ENCODE results near the gene WBP2NL. TPM values are rescaled to one million over a fixed set of nuclear protein-coding genes. Genes with fewer than 3 reads are reported as not detected.

The WBP2NL gene
- total RNA-seq, 1 donor from 2014 or later, result 1.9 TPM

- Histone ChIP-seq H3K27ac (no peak overlapping the region), H3K27me3 (ENCODE audit: low read depth) (no peaks in the 10 kb centered on the region), H3K4me1 (peaks cover 23% of the 10 kb centered on the region), H3K4me3 (no peak overlapping the region), H3K36me3 (peaks cover 71% of the 10 kb centered on the region), H3K9me3 (no peaks in the 10 kb centered on the region)
- no peak for ATAC-seq
- no peak for DNase-seq
- no peak for TF ChIP-seq CTCF (IDR thresholded peaks at IDR 0.05)
- intact Hi-C loops (cut with DNase I), result no loop called here
These were observed 67.7 kb downstream of the WBP2NL start for GRCh38 chr22:42066126-42066761.

GRCh38 chr22:42066937-42067336, 68.3 kb downstream of the WBP2NL start:
- peaks cover 30% of the 10 kb centered on the region for H3K4me1 ChIP-seq

GRCh38 chr22:42067671-42068251, 69.2 kb downstream of the WBP2NL start:
- Histone ChIP-seq H3K4me3 (no peak overlapping the region), H3K27ac (no peak overlapping the region), H3K36me3 (peaks cover 56% of the 10 kb centered on the region), H3K27me3 (ENCODE audit: low read depth) (no peaks in the 10 kb centered on the region), H3K4me1 (peaks cover 30% of the 10 kb centered on the region), H3K9me3 (no peaks in the 10 kb centered on the region)
- DNase-seq (no peak), ATAC-seq (no peak)
- no peak for TF ChIP-seq CTCF (IDR thresholded peaks at IDR 0.05)
- intact Hi-C loops (cut with DNase I), result no loop called here

More at GRCh38 chr22:42066937-42067336, 68.3 kb downstream of the WBP2NL start:
- DNase-seq (no peak), ATAC-seq (no peak)
- Histone ChIP-seq H3K27me3 (ENCODE audit: low read depth) (no peaks in the 10 kb centered on the region), H3K27ac (no peak overlapping the region), H3K4me3 (no peak overlapping the region), H3K9me3 (no peaks in the 10 kb centered on the region), H3K36me3 (peaks cover 65% of the 10 kb centered on the region)
- intact Hi-C loops (cut with DNase I), result no loop called here
- TF ChIP-seq CTCF (IDR thresholded peaks at IDR 0.05), result no peak

- no peak for DNase-seq
- intact Hi-C loops (cut with DNase I), result no loop called here
- H3K9me3 ChIP-seq, result no peaks in the 10 kb centered on the region
- H3K4me3 ChIP-seq, result no peak overlapping the region
- peaks cover 51% of the 10 kb centered on the region for H3K36me3 ChIP-seq
- no peak for ATAC-seq
- H3K27me3 ChIP-seq (ENCODE audit: low read depth), result no peaks in the 10 kb centered on the region
- H3K4me1 ChIP-seq, result peaks cover 31% of the 10 kb centered on the region
- H3K27ac ChIP-seq, result no peak overlapping the region
- TF ChIP-seq CTCF (IDR thresholded peaks at IDR 0.05), result no peak
These were observed 69.7 kb downstream of the WBP2NL start for GRCh38 chr22:42068291-42068690.

- Histone ChIP-seq H3K27me3 (ENCODE audit: low read depth) (no peaks in the 10 kb centered on the region), H3K27ac (peak overlapping the region; percentile 85), H3K4me3 (peak overlapping the region; percentile 76), H3K9me3 (no peaks in the 10 kb centered on the region), H3K36me3 (peaks cover 36% of the 10 kb centered on the region), H3K4me1 (peaks cover 43% of the 10 kb centered on the region)
- ATAC-seq (peak; percentile 6 to 8), DNase-seq (no peak)
- TF ChIP-seq CTCF (IDR thresholded peaks at IDR 0.05), result no peak
- intact Hi-C loops (cut with DNase I), result no loop called here
These were observed 71.4 kb downstream of the WBP2NL start for GRCh38 chr22:42069801-42070516.

Data from lower lobe of right lung (tissue), 2 donors.